ENCODE data around the gene CFAP46. TPM values are rescaled to one million over a fixed set of nuclear protein-coding genes. Genes with fewer than 3 reads are reported as not detected.

CFAP46 gene
- total RNA-seq, 1 donor from 2014 or later: 1.3 TPM

DNA sequence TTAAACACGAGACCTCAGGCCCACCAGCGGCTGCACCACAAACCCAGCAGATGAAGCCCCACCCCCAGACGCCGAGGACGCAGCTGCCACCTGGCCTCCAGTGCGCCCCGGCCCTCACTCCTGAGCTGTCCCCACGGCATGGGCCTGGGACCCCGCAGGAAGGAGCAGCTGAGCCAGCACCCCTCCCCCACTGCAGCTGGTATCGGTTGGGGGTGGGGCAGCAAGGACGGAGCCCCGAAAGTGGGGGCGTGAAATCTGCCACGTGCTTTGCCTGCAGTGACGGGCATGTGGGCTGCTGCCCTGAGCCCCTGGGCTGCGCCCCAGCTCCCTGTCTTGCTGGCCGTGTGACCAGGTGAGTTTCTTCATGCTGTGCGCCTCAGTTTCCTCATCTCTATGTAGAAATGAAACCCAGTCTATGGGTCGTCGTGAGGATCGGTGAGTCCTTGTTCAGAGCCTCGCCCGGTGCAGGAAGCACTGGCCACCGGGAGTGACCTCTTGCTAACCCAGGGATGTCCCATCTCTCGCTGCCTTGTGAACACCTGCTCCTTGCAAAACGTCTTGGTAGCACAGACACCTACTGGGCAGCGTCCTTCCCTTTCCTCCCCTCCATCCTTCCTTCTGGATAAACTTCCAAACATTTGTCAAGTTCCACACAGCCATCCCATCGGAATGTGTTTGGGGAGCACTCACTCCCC lies 32.0 kb downstream of the CFAP46 start:
- Mint-ChIP-seq H3K36me3 (ENCODE audit: low read depth, unreplicated experiment) (peaks cover 3% of the 10 kb centered on the region), H3K27me3 (ENCODE audit: low read depth, unreplicated experiment) (peaks cover 8% of the 10 kb centered on the region), H3K9me3 (ENCODE audit: unreplicated experiment) (peaks cover 1% of the 10 kb centered on the region), H3K4me3 (ENCODE audit: unreplicated experiment) (no peak overlapping the region), H3K4me1 (ENCODE audit: low read depth, unreplicated experiment) (peaks cover 7% of the 10 kb centered on the region), H3K27ac (ENCODE audit: unreplicated experiment) (no peak overlapping the region)
- Histone ChIP-seq H3K27ac (ENCODE audit: low read depth, low read length) (no peak overlapping the region), H3K4me2 (ENCODE audit: low read length) (no peak overlapping the region), H3K9me3 (ENCODE audit: insufficient read depth, low read depth, low read length) (peaks cover 2% of the 10 kb centered on the region), H3K36me3 (ENCODE audit: insufficient read depth, low read length) (no peaks in the 10 kb centered on the region), H2AFZ (ENCODE audit: low read depth, low read length) (no peak overlapping the region), H4K20me1 (ENCODE audit: insufficient read depth, low read length) (no peaks in the 10 kb centered on the region), H3K79me2 (ENCODE audit: insufficient read depth, low read length) (no peaks in the 10 kb centered on the region), H3K4me1 (ENCODE audit: insufficient read depth, low read length) (no peaks in the 10 kb centered on the region), H3K4me3 (ENCODE audit: insufficient read depth, low read depth, low read length) (no peak overlapping the region), H3K27me3 (ENCODE audit: insufficient read depth, low read length) (no peaks in the 10 kb centered on the region), H3K9ac (ENCODE audit: low read length) (no peak overlapping the region)
- no peak for TF ChIP-seq EZH2 (IDR thresholded peaks at IDR 0.05; ENCODE audit: insufficient read depth, low read length)
- TF ChIP-seq, protein P1, sequence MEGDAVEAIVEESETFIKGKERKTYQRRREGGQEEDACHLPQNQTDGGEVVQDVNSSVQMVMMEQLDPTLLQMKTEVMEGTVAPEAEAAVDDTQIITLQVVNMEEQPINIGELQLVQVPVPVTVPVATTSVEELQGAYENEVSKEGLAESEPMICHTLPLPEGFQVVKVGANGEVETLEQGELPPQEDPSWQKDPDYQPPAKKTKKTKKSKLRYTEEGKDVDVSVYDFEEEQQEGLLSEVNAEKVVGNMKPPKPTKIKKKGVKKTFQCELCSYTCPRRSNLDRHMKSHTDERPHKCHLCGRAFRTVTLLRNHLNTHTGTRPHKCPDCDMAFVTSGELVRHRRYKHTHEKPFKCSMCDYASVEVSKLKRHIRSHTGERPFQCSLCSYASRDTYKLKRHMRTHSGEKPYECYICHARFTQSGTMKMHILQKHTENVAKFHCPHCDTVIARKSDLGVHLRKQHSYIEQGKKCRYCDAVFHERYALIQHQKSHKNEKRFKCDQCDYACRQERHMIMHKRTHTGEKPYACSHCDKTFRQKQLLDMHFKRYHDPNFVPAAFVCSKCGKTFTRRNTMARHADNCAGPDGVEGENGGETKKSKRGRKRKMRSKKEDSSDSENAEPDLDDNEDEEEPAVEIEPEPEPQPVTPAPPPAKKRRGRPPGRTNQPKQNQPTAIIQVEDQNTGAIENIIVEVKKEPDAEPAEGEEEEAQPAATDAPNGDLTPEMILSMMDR (IDR thresholded peaks at IDR 0.05; ENCODE audit: insufficient read depth, low read depth, low read length): no peak
- DNase-seq (ENCODE audit: low read depth) (no peak), FAIRE-seq (no peak)

DNA sequence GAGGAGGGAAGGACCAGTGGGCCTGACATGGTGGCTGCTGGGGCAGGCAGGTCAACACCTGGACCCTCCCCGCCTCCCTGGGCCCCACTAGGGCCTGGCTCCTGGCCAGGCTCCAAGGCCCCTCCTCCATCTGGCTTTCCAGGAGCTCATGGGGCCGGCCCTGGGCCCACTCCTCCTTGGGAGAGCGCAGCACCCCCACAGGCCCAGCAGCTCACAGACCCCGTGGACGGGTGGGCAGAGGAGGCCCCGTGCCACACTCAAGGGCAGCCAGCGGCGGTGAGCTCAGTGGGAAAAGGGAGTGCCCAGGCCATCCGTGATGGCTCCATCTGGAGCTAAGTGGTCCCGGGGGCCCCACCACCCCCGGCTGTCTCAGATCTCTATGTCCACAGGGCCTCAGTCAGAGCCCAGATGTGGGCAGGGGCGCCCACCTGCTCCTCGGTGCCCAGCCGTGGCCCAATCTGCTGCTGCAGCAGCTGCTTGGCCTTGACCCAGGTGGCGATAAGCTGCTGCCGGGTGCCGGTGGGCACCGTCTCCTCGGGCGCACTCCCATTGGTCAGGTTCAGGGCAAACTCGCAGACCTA lies 32.8 kb downstream of the CFAP46 start:
- H3K9me3 Mint-ChIP-seq (ENCODE audit: unreplicated experiment): peaks cover 9% of the 10 kb centered on the region

More for the DNA sequence above, 32.8 kb downstream of the CFAP46 start:
- Mint-ChIP-seq H3K4me3 (ENCODE audit: unreplicated experiment) (no peak overlapping the region), H3K27me3 (ENCODE audit: low read depth, unreplicated experiment) (peaks cover 11% of the 10 kb centered on the region), H3K27ac (ENCODE audit: unreplicated experiment) (no peak overlapping the region), H3K36me3 (ENCODE audit: low read depth, unreplicated experiment) (peaks cover 3% of the 10 kb centered on the region), H3K4me1 (ENCODE audit: low read depth, unreplicated experiment) (peaks cover 7% of the 10 kb centered on the region)
- Histone ChIP-seq H3K27ac (ENCODE audit: low read depth, low read length) (no peak overlapping the region), H3K79me2 (ENCODE audit: insufficient read depth, low read length) (no peaks in the 10 kb centered on the region), H3K4me2 (ENCODE audit: low read length) (no peak overlapping the region), H3K9ac (ENCODE audit: low read length) (no peak overlapping the region), H3K9me3 (ENCODE audit: insufficient read depth, low read depth, low read length) (peaks cover 4% of the 10 kb centered on the region), H3K27me3 (ENCODE audit: insufficient read depth, low read length) (no peaks in the 10 kb centered on the region), H3K4me3 (ENCODE audit: insufficient read depth, low read depth, low read length) (no peak overlapping the region), H4K20me1 (ENCODE audit: insufficient read depth, low read length) (no peaks in the 10 kb centered on the region), H3K4me1 (ENCODE audit: insufficient read depth, low read length) (no peaks in the 10 kb centered on the region), H2AFZ (ENCODE audit: low read depth, low read length) (no peak overlapping the region), H3K36me3 (ENCODE audit: insufficient read depth, low read length) (no peaks in the 10 kb centered on the region)
- DNase-seq (ENCODE audit: low read depth) (no peak), FAIRE-seq (no peak)
- TF ChIP-seq, protein P1 (IDR thresholded peaks at IDR 0.05; ENCODE audit: insufficient read depth, low read depth, low read length): no peak
- no peak for TF ChIP-seq EZH2 (IDR thresholded peaks at IDR 0.05; ENCODE audit: insufficient read depth, low read length)

Measured in astrocyte (in vitro differentiated cells and primary cell).